Caco-2 (cell line): ENCODE measurements around the gene GSG1L. TPM values are rescaled to one million over a fixed set of nuclear protein-coding genes. Genes with fewer than 3 reads are reported as not detected.

Experiments used
- BruUV-seq: library from RNA; stranded (reverse); fragments of 400-500 nt; replicated peaks from 2 replicates; lab custom pipeline; 2021; lab: Mats Ljungman, UMichigan
- CTCF ChIA-PET: fragments of 300-600 bp; sonication (Branson Sonifier 250); formaldehyde crosslinking; loops from one replicate; lab custom pipeline; 2022; ENCODE audit warnings: antibody characterized with exemption; lab: Charles Lee
- POLR2A ChIA-PET: fragments of 300-600 bp; sonication (Branson Sonifier 250); formaldehyde crosslinking; loops from one replicate; lab custom pipeline; 2022; ENCODE audit warnings: antibody characterized with exemption; lab: Charles Lee
- DNase-seq, 2 experiments: peaks; one replicate each; pipeline versions ENCODE4 v3.0.0 to v3.0.0-alpha.2; 2020 to 2022
- H3K27me3 ChIP-seq: replicated peaks from 2 replicates; pipeline ENCODE4 v1.6.0; 2011; ENCODE audit warnings: low read length; ENCODE audit not compliant: control insufficient read depth, insufficient read depth
- H3K36me3 ChIP-seq: 2 replicates; pipeline ENCODE4 v1.5.1; 2011; ENCODE audit warnings: low read length; ENCODE audit not compliant: control insufficient read depth, insufficient read depth
- H3K4me1 ChIP-seq: fragments of 250-450 bp; sonication (Bioruptor Pico); 2 replicates; pipeline ENCODE4 v1.5.1; 2020; ENCODE audit warnings: mild to moderate bottlenecking
- H3K4me3 ChIP-seq: 2 replicates; pipeline ENCODE4 v1.5.1; 2011; ENCODE audit warnings: low read depth, mild to moderate bottlenecking, control low read depth, low read length
- H3K9me3 ChIP-seq: fragments of 250-450 bp; sonication (Bioruptor Pico); 2 replicates; pipeline ENCODE4 v1.5.1; 2020; ENCODE audit warnings: mild to moderate bottlenecking, moderate library complexity
- H3K27ac Mint-ChIP-seq: one replicate; pipeline ENCODE4 v1.8.0; 2022; ENCODE audit warnings: mixed read lengths; ENCODE audit not compliant: unreplicated experiment
- H3K27me3 Mint-ChIP-seq: one replicate; pipeline ENCODE4 v1.8.0; 2022; ENCODE audit warnings: mixed read lengths; ENCODE audit not compliant: insufficient read depth, unreplicated experiment
- H3K36me3 Mint-ChIP-seq: one replicate; pipeline ENCODE4 v1.8.0; 2022; ENCODE audit warnings: mild to moderate bottlenecking, mixed read lengths; ENCODE audit not compliant: insufficient read depth, unreplicated experiment
- H3K4me1 Mint-ChIP-seq: one replicate; pipeline ENCODE4 v1.8.0; 2022; ENCODE audit warnings: low read depth, mixed read lengths; ENCODE audit not compliant: unreplicated experiment
- H3K4me3 Mint-ChIP-seq: one replicate; pipeline ENCODE4 v1.8.0; 2022; ENCODE audit warnings: mild to moderate bottlenecking, moderate library complexity, mixed read lengths; ENCODE audit not compliant: unreplicated experiment
- H3K9me3 Mint-ChIP-seq: one replicate; pipeline ENCODE4 v1.8.0; 2022; ENCODE audit warnings: mixed read lengths; ENCODE audit not compliant: unreplicated experiment
- CTCF ChIP-seq, 2 experiments: fragments of 200-600 bp in 1 of 2; IDR thresholded peaks; 1 replicate in 1 of 2; 2 replicates in 1 of 2; pipeline versions ENCODE4 v1.5.1 to v1.8.0; 2011 to 2022; ENCODE audit warnings: antibody characterized with exemption in 1 of 2, control low read depth in 1 of 2, inconsistent platforms in 1 of 2, low read depth in 1 of 2, low read length in 1 of 2, mild to moderate bottlenecking in 1 of 2, moderate library complexity in 1 of 2; ENCODE audit not compliant: insufficient read depth in 1 of 2, severe bottlenecking in 1 of 2, unreplicated experiment in 1 of 2
- intact Hi-C: fragments of 100-400 bp; cut with micrococcal nuclease; formaldehyde crosslinking; loops from one replicate; pipeline ENCODE4 v1.10.0; 2022; ENCODE audit not compliant: unreplicated experiment
- total RNA-seq: library from RNA; stranded (reverse); gene quantifications from 2 replicates; pipeline ENCODE4 v1.2.3, GENCODE V29; 2022

The GSG1L gene
- total RNA-seq, 1 experiment from 2014 or later, result not detected

DNA sequence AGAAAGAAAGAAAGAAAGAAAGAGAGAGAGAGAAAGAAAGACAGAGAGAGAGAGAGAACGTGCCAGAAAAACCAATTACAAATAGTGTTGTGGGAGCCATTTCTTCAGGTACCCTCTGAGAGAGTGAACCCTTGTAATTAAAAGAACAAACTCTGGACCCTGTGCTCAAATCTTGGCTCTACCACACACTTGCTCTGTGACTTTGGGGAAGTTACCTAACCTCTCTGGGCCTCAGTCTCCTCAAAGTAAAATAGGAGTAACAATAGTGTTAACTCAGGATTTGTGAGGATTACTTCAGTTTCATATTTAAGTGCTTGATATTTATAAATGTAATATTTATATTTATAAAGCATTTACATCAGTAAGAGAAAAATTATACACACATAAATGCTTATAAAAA lies 139.8 kb downstream of the GSG1L start:
- no TSS peak for BruUV-seq
- POLR2A ChIA-PET, result no interaction called here
- intact Hi-C loops, result no loop called here

DNA sequence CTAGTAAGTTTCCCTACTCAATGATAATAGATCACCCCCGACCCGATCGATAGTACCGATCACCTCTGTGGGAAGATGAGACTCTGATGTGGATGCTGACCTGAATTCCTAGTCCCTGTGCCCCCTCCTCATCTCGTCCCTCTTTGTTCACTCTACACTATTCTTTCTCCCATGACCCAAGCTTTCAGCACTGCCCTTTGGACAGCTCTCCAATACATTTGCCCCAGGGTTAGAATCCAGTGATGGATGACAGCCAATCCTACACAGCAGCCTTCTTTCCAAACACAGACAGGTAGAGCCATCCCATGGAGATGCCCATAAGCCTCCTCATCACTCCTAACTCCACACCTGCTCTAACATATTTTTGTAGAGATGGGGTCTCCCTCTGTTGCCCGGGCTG lies 141.1 kb downstream of the GSG1L start:
- Mint-ChIP-seq H3K9me3 (no peaks in the 10 kb centered on the region), H3K36me3 (no peaks in the 10 kb centered on the region), H3K4me1 (no peaks in the 10 kb centered on the region), H3K27me3 (peaks cover 21% of the 10 kb centered on the region), H3K27ac (no peak overlapping the region), H3K4me3 (no peak overlapping the region)
- no TSS peak for BruUV-seq
- Histone ChIP-seq H3K4me1 (no peaks in the 10 kb centered on the region), H3K36me3 (no peaks in the 10 kb centered on the region), H3K4me3 (no peak overlapping the region), H3K27me3 (no peaks in the 10 kb centered on the region), H3K9me3 (no peaks in the 10 kb centered on the region)
- CTCF ChIA-PET, result no interaction called here
- DNase-seq, result peak in 1 of 2 experiments; percentile 3
- intact Hi-C loops, result no loop called here
- POLR2A ChIA-PET, result no interaction called here
- TF ChIP-seq CTCF (IDR thresholded peaks at IDR 0.05; ENCODE audit: insufficient read depth in 1 of 2, low read depth in 1 of 2, low read length in 1 of 2, severe bottlenecking in 1 of 2, unreplicated experiment in 1 of 2), result no peak

More for the DNA sequence above, 139.8 kb downstream of the GSG1L start:
- peaks cover 24% of the 10 kb centered on the region for H3K27me3 Mint-ChIP-seq
- H3K4me1 ChIP-seq, result no peaks in the 10 kb centered on the region
- H3K4me3 Mint-ChIP-seq, result no peak overlapping the region
- DNase-seq, result no peak
- no peaks in the 10 kb centered on the region for H3K9me3 ChIP-seq
- TF ChIP-seq CTCF (IDR thresholded peaks at IDR 0.05; ENCODE audit: insufficient read depth in 1 of 2, low read depth in 1 of 2, low read length in 1 of 2, severe bottlenecking in 1 of 2, unreplicated experiment in 1 of 2), result no peak
- no peak overlapping the region for H3K4me3 ChIP-seq
- H3K9me3 Mint-ChIP-seq, result no peaks in the 10 kb centered on the region
- CTCF ChIA-PET, result no interaction called here
- H3K4me1 Mint-ChIP-seq, result no peaks in the 10 kb centered on the region
- H3K27me3 ChIP-seq, result no peaks in the 10 kb centered on the region
- no peaks in the 10 kb centered on the region for H3K36me3 Mint-ChIP-seq
- no peak overlapping the region for H3K27ac Mint-ChIP-seq
- no peaks in the 10 kb centered on the region for H3K36me3 ChIP-seq

DNA sequence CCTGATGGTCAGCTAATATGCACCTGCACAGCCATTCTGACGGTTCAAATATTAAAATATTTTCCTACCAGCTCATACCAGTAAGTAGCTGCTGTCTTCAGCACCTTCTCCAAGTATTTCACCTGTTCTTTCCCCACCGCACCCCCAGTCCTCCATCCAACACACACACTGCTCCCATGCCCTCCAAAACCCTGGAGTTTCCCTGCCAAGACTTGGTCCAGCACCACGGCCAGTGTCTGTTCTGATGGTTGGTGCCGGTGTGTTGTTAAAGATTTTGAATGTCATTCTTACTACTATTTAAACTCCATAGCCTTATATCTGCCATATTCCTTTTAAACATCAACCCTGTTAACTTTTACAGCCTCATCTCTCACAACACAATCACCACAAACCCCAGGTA lies 142.4 kb downstream of the GSG1L start:
- Histone ChIP-seq H3K27me3 (no peaks in the 10 kb centered on the region), H3K9me3 (no peaks in the 10 kb centered on the region), H3K36me3 (no peaks in the 10 kb centered on the region), H3K4me1 (no peaks in the 10 kb centered on the region), H3K4me3 (no peak overlapping the region)
- intact Hi-C loops, result no loop called here
- POLR2A ChIA-PET, result no interaction called here
- peaks cover 19% of the 10 kb centered on the region for H3K27me3 Mint-ChIP-seq
- no peaks in the 10 kb centered on the region for H3K9me3 Mint-ChIP-seq
- CTCF ChIA-PET, result no interaction called here
- H3K4me3 Mint-ChIP-seq, result no peak overlapping the region
- BruUV-seq, result no TSS peak
- no peak for DNase-seq
- no peaks in the 10 kb centered on the region for H3K36me3 Mint-ChIP-seq
- no peaks in the 10 kb centered on the region for H3K4me1 Mint-ChIP-seq
- H3K27ac Mint-ChIP-seq, result no peak overlapping the region
- TF ChIP-seq CTCF (IDR thresholded peaks at IDR 0.05; ENCODE audit: insufficient read depth in 1 of 2, low read depth in 1 of 2, low read length in 1 of 2, severe bottlenecking in 1 of 2, unreplicated experiment in 1 of 2), result no peak
